Measurements from ENCODE around the gene SPEG. TPM values are rescaled to one million over a fixed set of nuclear protein-coding genes. Genes with fewer than 3 reads are reported as not detected.

Gene SPEG
- total RNA-seq, 1 experiment from 2014 or later = 16.7 TPM

GRCh38 chr2:219428469-219428868 is 6.2 kb upstream of the SPEG start:
- H3K36me3 Mint-ChIP-seq (ENCODE audit: insufficient read depth, unreplicated experiment) = no peaks in the 10 kb centered on the region
- H3K4me3 Mint-ChIP-seq (ENCODE audit: low read depth, unreplicated experiment) = no peak overlapping the region
- no peaks in the 10 kb centered on the region for H3K9me3 Mint-ChIP-seq (ENCODE audit: low read depth, unreplicated experiment)
- CTCF ChIA-PET = interaction anchor here (3.2 kb wide), 1 partner anchor 101 kb away, joined by 16 read pairs; no protein-coding TSS in a partner anchor
- H3K27ac Mint-ChIP-seq (ENCODE audit: unreplicated experiment) = no peak overlapping the region
- no peak for TF ChIP-seq CTCF (IDR thresholded peaks at IDR 0.05; ENCODE audit: unreplicated experiment)
- H3K4me1 Mint-ChIP-seq (ENCODE audit: low read depth, unreplicated experiment) = no peaks in the 10 kb centered on the region
- intact Hi-C loops (cut with micrococcal nuclease; ENCODE audit: unreplicated experiment) = no loop called here
- BruUV-seq (replicated peaks) = no TSS peak
- peaks cover 44% of the 10 kb centered on the region for H3K27me3 Mint-ChIP-seq (ENCODE audit: unreplicated experiment)
- no peak for DNase-seq

GRCh38 chr2:219429958-219430606 is 4.6 kb upstream of the SPEG start:
- H3K4me1 Mint-ChIP-seq (ENCODE audit: low read depth, unreplicated experiment) = no peaks in the 10 kb centered on the region
- peaks cover 28% of the 10 kb centered on the region for H3K27me3 Mint-ChIP-seq (ENCODE audit: unreplicated experiment)
- no peak for DNase-seq
- no TSS peak for BruUV-seq (replicated peaks)
- no peaks in the 10 kb centered on the region for H3K9me3 Mint-ChIP-seq (ENCODE audit: low read depth, unreplicated experiment)
- H3K27ac Mint-ChIP-seq (ENCODE audit: unreplicated experiment) = no peak overlapping the region
- no peaks in the 10 kb centered on the region for H3K36me3 Mint-ChIP-seq (ENCODE audit: insufficient read depth, unreplicated experiment)
- no peak overlapping the region for H3K4me3 Mint-ChIP-seq (ENCODE audit: low read depth, unreplicated experiment)
- CTCF ChIA-PET = interaction anchor here (0.6 to 3.2 kb wide), 12 partner anchors 10 to 450 kb away, joined by 3 to 16 read pairs (median 4); no protein-coding TSS in a partner anchor
- intact Hi-C loops (cut with micrococcal nuclease; ENCODE audit: unreplicated experiment) = loop anchor here (1.0 kb wide), 1 partner anchor 27 kb away; no protein-coding TSS in a partner anchor
- no peak for TF ChIP-seq CTCF (IDR thresholded peaks at IDR 0.05; ENCODE audit: unreplicated experiment)

- no peak for TF ChIP-seq CTCF (IDR thresholded peaks at IDR 0.05; ENCODE audit: unreplicated experiment)
- peak; percentile 40 for DNase-seq
These were observed 3.7 kb upstream of the SPEG start for GRCh38 chr2:219430633-219431615.

GRCh38 chr2:219433666-219434467 is 776 bp upstream of the SPEG start:
- H3K4me3 Mint-ChIP-seq (ENCODE audit: low read depth, unreplicated experiment) = no peak overlapping the region
- no peaks in the 10 kb centered on the region for H3K9me3 Mint-ChIP-seq (ENCODE audit: low read depth, unreplicated experiment)
- no TSS peak for BruUV-seq (replicated peaks)
- H3K27me3 Mint-ChIP-seq (ENCODE audit: unreplicated experiment) = no peaks in the 10 kb centered on the region
- CTCF ChIA-PET = interaction anchor here (1.0 kb wide), 1 partner anchor 31 kb away, joined by 3 read pairs; no protein-coding TSS in a partner anchor
- DNase-seq = peak; percentile 45
- H3K4me1 Mint-ChIP-seq (ENCODE audit: low read depth, unreplicated experiment) = no peaks in the 10 kb centered on the region
- TF ChIP-seq CTCF (IDR thresholded peaks at IDR 0.05; ENCODE audit: unreplicated experiment) = no peak
- H3K36me3 Mint-ChIP-seq (ENCODE audit: insufficient read depth, unreplicated experiment) = no peaks in the 10 kb centered on the region
- intact Hi-C loops (cut with micrococcal nuclease; ENCODE audit: unreplicated experiment) = no loop called here
- no peak overlapping the region for H3K27ac Mint-ChIP-seq (ENCODE audit: unreplicated experiment)

More at GRCh38 chr2:219430633-219431615, 3.7 kb upstream of the SPEG start:
- BruUV-seq (replicated peaks) = no TSS peak
- peaks cover 19% of the 10 kb centered on the region for H3K27me3 Mint-ChIP-seq (ENCODE audit: unreplicated experiment)
- H3K36me3 Mint-ChIP-seq (ENCODE audit: insufficient read depth, unreplicated experiment) = no peaks in the 10 kb centered on the region
- H3K9me3 Mint-ChIP-seq (ENCODE audit: low read depth, unreplicated experiment) = no peaks in the 10 kb centered on the region
- no peak overlapping the region for H3K4me3 Mint-ChIP-seq (ENCODE audit: low read depth, unreplicated experiment)
- intact Hi-C loops (cut with micrococcal nuclease; ENCODE audit: unreplicated experiment) = loop anchor here (1.0 kb wide), 1 partner anchor 28 kb away; no protein-coding TSS in a partner anchor
- CTCF ChIA-PET = interaction anchor here (0.5 to 3.2 kb wide), 13 partner anchors 9 to 1633 kb away, joined by 3 to 16 read pairs (median 4); no protein-coding TSS in a partner anchor
- no peaks in the 10 kb centered on the region for H3K4me1 Mint-ChIP-seq (ENCODE audit: low read depth, unreplicated experiment)
- H3K27ac Mint-ChIP-seq (ENCODE audit: unreplicated experiment) = no peak overlapping the region

Data from Calu3 (cell line).